H1 (cell line): Measurements from ENCODE around the gene GATA1. TPM values are rescaled to one million over a fixed set of nuclear protein-coding genes. Genes with fewer than 3 reads are reported as not detected.

Source experiments
- CTCF ChIA-PET: fragments of 300-600 bp; sonication (Branson Sonifier 250); formaldehyde crosslinking; loops from one replicate; lab custom pipeline; 2021; ENCODE audit not compliant: partially characterized antibody; lab: Charles Lee
- POLR2A ChIA-PET: fragments of 300-600 bp; sonication (Branson Sonifier 250); formaldehyde crosslinking; loops from one replicate; lab custom pipeline; 2021; ENCODE audit warnings: inconsistent platforms; ENCODE audit not compliant: partially characterized antibody; lab: Charles Lee
- DNase-seq, 2 experiments: peaks; one replicate each; pipeline versions ENCODE4 v3.0.0 to v3.0.0-alpha.2; 2010 to 2022; ENCODE audit warnings: low spot score in 2 of 2, low read depth in 1 of 2, mixed read lengths in 1 of 2
- FAIRE-seq: peaks from 2 replicates; lab custom pipeline; 2011; peaks lifted over from hg19 to GRCh38; lab: Jason Lieb, UNC
- H2AFZ ChIP-seq: 2 replicates; pipeline ENCODE4 v1.8.1; 2012; ENCODE audit warnings: low read length, inconsistent platforms
- H2AK5ac ChIP-seq: 2 replicates; pipeline ENCODE4 v1.6.1; 2013; ENCODE audit warnings: low read depth, low read length
- H2BK120ac ChIP-seq: replicated peaks from 2 replicates; pipeline ENCODE3; 2013; ENCODE audit warnings: low read depth, low read length, inconsistent platforms
- H2BK12ac ChIP-seq: 2 replicates; pipeline ENCODE4 v1.6.1; 2013; ENCODE audit warnings: low read depth, low read length
- H2BK15ac ChIP-seq: 2 replicates; pipeline ENCODE4 v1.6.1; 2013; ENCODE audit warnings: low read length
- H2BK20ac ChIP-seq: 2 replicates; pipeline ENCODE4 v1.6.1; 2013; ENCODE audit warnings: low read length
- H2BK5ac ChIP-seq: 2 replicates; pipeline ENCODE4 v1.6.1; 2013; ENCODE audit warnings: low read depth, low read length
- H3K14ac ChIP-seq: 2 replicates; pipeline ENCODE4 v1.6.1; 2013; ENCODE audit warnings: inconsistent platforms; ENCODE audit not compliant: insufficient read length
- H3K18ac ChIP-seq: 2 replicates; pipeline ENCODE4 v1.6.1; 2013; ENCODE audit warnings: low read length; ENCODE audit errors: extremely low read depth
- H3K23ac ChIP-seq: 2 replicates; pipeline ENCODE4 v1.6.1; 2013; ENCODE audit warnings: inconsistent platforms; ENCODE audit not compliant: insufficient read length
- H3K23me2 ChIP-seq: 2 replicates; pipeline ENCODE4 v1.6.1; 2013; ENCODE audit warnings: low read depth, low read length
- H3K27ac ChIP-seq: 2 replicates; pipeline ENCODE4 v1.6.1; 2011; ENCODE audit warnings: low read depth, low read length, inconsistent platforms
- H3K27me3 ChIP-seq, 4 experiments: replicated peaks in 1 of 4; 1 replicate in 1 of 4; 2 replicates in 3 of 4; pipeline versions ENCODE4 v1.6.1 to v1.8.1; 2011 to 2013; ENCODE audit warnings: low read length in 3 of 4, mild to moderate bottlenecking in 3 of 4, inconsistent platforms in 2 of 4, mixed read lengths in 2 of 4, moderate library complexity in 1 of 4; ENCODE audit not compliant: control insufficient read depth in 3 of 4, insufficient read depth in 3 of 4; ENCODE audit errors: extremely low read depth in 1 of 4
- H3K36me3 ChIP-seq, 4 experiments: 2 replicates each; pipeline versions ENCODE4 v1.6.1 to v1.8.1; 2011 to 2013; ENCODE audit warnings: mild to moderate bottlenecking in 4 of 4, low read length in 3 of 4, moderate library complexity in 2 of 4, control low read depth in 1 of 4, inconsistent platforms in 1 of 4; ENCODE audit not compliant: insufficient read depth in 4 of 4, control insufficient read depth in 2 of 4
- H3K4ac ChIP-seq: replicated peaks from 2 replicates; pipeline ENCODE3; 2013; ENCODE audit warnings: low read length, low read depth, mixed read lengths, inconsistent platforms; ENCODE audit not compliant: insufficient read length
- H3K4me1 ChIP-seq, 4 experiments: replicated peaks in 1 of 4; 1 replicate in 1 of 4; 2 replicates in 3 of 4; pipeline versions ENCODE4 v1.6.1 to v1.8.1; 2011 to 2013; ENCODE audit warnings: low read length in 3 of 4, inconsistent platforms in 2 of 4, mixed read lengths in 1 of 4; ENCODE audit not compliant: insufficient read depth in 4 of 4, control insufficient read depth in 3 of 4
- H3K4me2 ChIP-seq, 2 experiments: 2 replicates each; pipeline versions ENCODE4 v1.6.1 to v1.8.1; 2011 to 2013; ENCODE audit warnings: low read depth in 2 of 2, low read length in 2 of 2, control low read depth in 1 of 2, inconsistent platforms in 1 of 2, mild to moderate bottlenecking in 1 of 2; ENCODE audit not compliant: insufficient read depth in 1 of 2
- H3K4me3 ChIP-seq, 4 experiments: fragments of 200-600, 300-600 bp in 1 of 4; sonication (generic), shearing (Covaris generic), sonication (Bioruptor Twin) in 1 of 4; 2 replicates each; pipeline versions ENCODE4 v1.5.1 to v1.8.1; 2011 to 2016; ENCODE audit warnings: low read length in 4 of 4, low read depth in 3 of 4, control low read depth in 2 of 4, inconsistent platforms in 2 of 4, mild to moderate bottlenecking in 2 of 4, mixed read lengths in 1 of 4, moderate library complexity in 1 of 4; ENCODE audit not compliant: insufficient read depth in 2 of 4; ENCODE audit errors: extremely low read depth in 1 of 4
- H3K56ac ChIP-seq: replicated peaks from 2 replicates; pipeline ENCODE3; 2013; ENCODE audit warnings: low read depth, mild to moderate bottlenecking, mixed read lengths, low read length, inconsistent platforms; ENCODE audit not compliant: insufficient read length
- H3K79me1 ChIP-seq: 2 replicates; pipeline ENCODE4 v1.6.1; 2013; ENCODE audit warnings: low read depth, low read length, control low read depth
- H3K79me2 ChIP-seq, 2 experiments: 2 replicates each; pipeline versions ENCODE4 v1.6.1 to v1.8.1; 2012 to 2013; ENCODE audit warnings: low read length in 2 of 2, mild to moderate bottlenecking in 2 of 2, inconsistent platforms in 1 of 2; ENCODE audit not compliant: insufficient read depth in 2 of 2, control insufficient read depth in 1 of 2
- H3K9ac ChIP-seq, 4 experiments: replicated peaks in 1 of 4; 1 replicate in 1 of 4; 2 replicates in 3 of 4; pipeline versions ENCODE4 v1.6.1 to v1.8.1; 2011 to 2013; ENCODE audit warnings: low read depth in 3 of 4, low read length in 3 of 4, control low read depth in 2 of 4, mild to moderate bottlenecking in 2 of 4, moderate library complexity in 2 of 4, inconsistent platforms in 1 of 4; ENCODE audit errors: extremely low read depth in 1 of 4
- H3K9me3 ChIP-seq, 2 experiments: 2 replicates each; pipeline versions ENCODE4 v1.6.1 to v1.8.1; 2012 to 2013; ENCODE audit warnings: mild to moderate bottlenecking in 2 of 2, moderate library complexity in 2 of 2, control low read depth in 1 of 2, inconsistent platforms in 1 of 2, low read depth in 1 of 2, low read length in 1 of 2, mixed read lengths in 1 of 2; ENCODE audit not compliant: insufficient read depth in 2 of 2
- H4K20me1 ChIP-seq, 2 experiments: replicated peaks in 1 of 2; 2 replicates each; pipeline versions ENCODE3 to v1.8.1; 2011 to 2013; ENCODE audit warnings: inconsistent platforms in 2 of 2, low read length in 2 of 2, mild to moderate bottlenecking in 1 of 2; ENCODE audit not compliant: insufficient read depth in 2 of 2, control insufficient read depth in 1 of 2
- H4K5ac ChIP-seq: 2 replicates; pipeline ENCODE4 v1.6.1; 2013; ENCODE audit warnings: low read length, low read depth, mixed read lengths, inconsistent platforms; ENCODE audit not compliant: insufficient read length
- H4K8ac ChIP-seq: 2 replicates; pipeline ENCODE4 v1.8.0; 2013; ENCODE audit warnings: mild to moderate bottlenecking, moderate library complexity, low read length, inconsistent platforms; ENCODE audit not compliant: insufficient read depth; ENCODE audit errors: extremely low read depth
- H4K91ac ChIP-seq: replicated peaks from 2 replicates; pipeline ENCODE3; 2013; ENCODE audit warnings: low read length, mixed read lengths, inconsistent platforms; ENCODE audit not compliant: insufficient read length
- CREB1 ChIP-seq: IDR thresholded peaks from 2 replicates; pipeline ENCODE4 v1.6.1; 2012; ENCODE audit warnings: inconsistent platforms
- EP300 ChIP-seq, 2 experiments: IDR thresholded peaks; 1 replicate in 1 of 2; 2 replicates in 1 of 2; pipeline ENCODE4 v1.6.1; 2011 to 2012; ENCODE audit warnings: low read depth in 2 of 2, low read length in 2 of 2, mild to moderate bottlenecking in 2 of 2, borderline replicate concordance in 1 of 2, inconsistent platforms in 1 of 2, moderate library complexity in 1 of 2
- JUN ChIP-seq: IDR thresholded peaks from 2 replicates; pipeline ENCODE4 v1.6.1; 2011; ENCODE audit warnings: low read depth, mild to moderate bottlenecking, improper control_type of control experiment, low read length
- RNF2 ChIP-seq: fragments of 200-900, 300-1000 bp; sonication (generic); IDR thresholded peaks from 2 replicates; pipeline ENCODE4 v1.7.1; 2016; ENCODE audit warnings: borderline replicate concordance, low read depth, mild to moderate bottlenecking, antibody characterized with exemption, low read length; ENCODE audit not compliant: poor library complexity, severe bottlenecking; ENCODE audit errors: missing control alignments
- SIX5 ChIP-seq: IDR thresholded peaks from 2 replicates; pipeline ENCODE4 v1.6.1; 2011; ENCODE audit warnings: mild to moderate bottlenecking, low read depth, low read length
- TAF1 ChIP-seq: IDR thresholded peaks from 2 replicates; pipeline ENCODE4 v1.6.1; 2011; ENCODE audit warnings: mild to moderate bottlenecking, low read depth, low read length
- WGBS, 2 experiments: shearing (Covaris generic) in 1 of 2; methylation state at CpG; one replicate each; pipeline versions ENCODE4 v1.1.6 to v1.1.7; 2013 to 2015; ENCODE audit warnings: low lambda C conversion rate in 2 of 2, mixed read lengths in 2 of 2, inconsistent platforms in 1 of 2, low coverage in 1 of 2, missing lambda C conversion rate in 1 of 2; ENCODE audit not compliant: insufficient replicate concordance in 2 of 2, insufficient coverage in 1 of 2, insufficient read length in 1 of 2; ENCODE audit errors: extremely low coverage in 1 of 2, missing lambda C conversion rate in 1 of 2; 5-methylcytosine and 5-hydroxymethylcytosine counted together
- polyA plus RNA-seq, 7 experiments: library from polyadenylated mRNA; depleted of rRNA in 3 of 7; stranded (reverse) in 5 of 7; unstranded in 2 of 7; fragments of >200 nt in 5 of 7; fragments of 200-250 nt in 2 of 7; gene quantifications; 1 replicate in 5 of 7; 2 replicates in 1 of 7; 4 replicates in 1 of 7; pipeline versions ENCODE4 v1.2.1 to v1.2.3, GENCODE V29; 2011 to 2013; ENCODE audit warnings: missing spikeins in 2 of 7, mixed read lengths in 2 of 7
- total RNA-seq: library from RNA; stranded (reverse); fragmentation: NEBNext Ultra II Directional; extraction: Animal tissue kit (Norgen Biotek cat#: 25700); gene quantifications from 2 replicates; pipeline ENCODE4 v1.2.1, GENCODE V29; 2021

The GATA1 gene
- total and polyA plus RNA-seq, 2 of the 8 experiments (the other 6 are each of a cell fraction or from before 2014, with no cell fraction given) = 0.05 TPM; not detected in 1

- ChIA-PET POLR2A (interaction anchor here (1.7 kb wide), 1 partner anchor 9 kb away, joined by 5 read pairs; the partner anchor contains the start of gene HDAC6), CTCF (interaction anchor here (0.8 to 1.3 kb wide), 2 partner anchors 94 to 135 kb away, joined by 3 read pairs; no protein-coding TSS in a partner anchor)
- Histone ChIP-seq H2BK120ac (no peak overlapping the region), H3K23me2 (no peaks in the 10 kb centered on the region), H2BK15ac (no peak overlapping the region), H3K4ac (no peak overlapping the region), H3K4me3 (no peak overlapping the region), H3K14ac (no peak overlapping the region), H2BK5ac (no peak overlapping the region), H3K18ac (no peak overlapping the region), H3K9me3 (no peaks in the 10 kb centered on the region), H3K4me2 (no peak overlapping the region), H2BK20ac (no peak overlapping the region), H3K9ac (no peak overlapping the region), H2AK5ac (no peak overlapping the region), H4K8ac (no peak overlapping the region), H4K20me1 (no peaks in the 10 kb centered on the region), H3K4me1 (no peaks in the 10 kb centered on the region), H4K5ac (no peak overlapping the region), H2BK12ac (no peak overlapping the region), H3K27ac (no peak overlapping the region), H2AFZ (no peak overlapping the region), H3K56ac (no peak overlapping the region), H3K79me2 (no peaks in the 10 kb centered on the region), H3K79me1 (no peaks in the 10 kb centered on the region), H3K27me3 (no peaks in the 10 kb centered on the region), H4K91ac (no peak overlapping the region), H3K23ac (no peak overlapping the region), H3K36me3 (no peaks in the 10 kb centered on the region)
- no peak for TF ChIP-seq CREB1
- no peak for TF ChIP-seq EP300 (IDR thresholded peaks at IDR 0.05; ENCODE audit: borderline replicate concordance in 1 of 2, low read depth in 2 of 2, low read length in 2 of 2)
- no peak for TF ChIP-seq RNF2
- TF ChIP-seq JUN = no peak
- no peak for TF ChIP-seq TAF1
- TF ChIP-seq SIX5 = no peak
- no peak for DNase-seq
- 93% methylated on average over 3 of the region's 7 CpGs; no CpG with 5 or more reads in 1 of the 2 experiments for WGBS, 2 experiments
- FAIRE-seq = no peak
Measured at GRCh38 chrX:48792219-48792618, 5.8 kb downstream of the GATA1 start.
